GM12878 (cell line): ENCODE results near the gene ANO4. TPM values are rescaled to one million over a fixed set of nuclear protein-coding genes. Genes with fewer than 3 reads are reported as not detected.
"Not testable (repeated sequence)": the region's sequence is repeated elsewhere in the genome, so short reads cannot be mapped to it uniquely, and the experiment has no call there.

Experiments used
- ATAC-seq: fragments of 200-7000 bp; cut with Tn5 transposase; 3 replicates; pipeline ENCODE4 v1.9.1; 2020; ENCODE audit warnings: mild to moderate bottlenecking, moderate library complexity
- BruUV-seq: library from RNA; stranded (reverse); fragments of 400-500 nt; replicated peaks from 2 replicates; lab custom pipeline; 2021; lab: Mats Ljungman, UMichigan
- CTCF ChIA-PET: fragments of 300-600 bp; sonication (Branson Sonifier 250); formaldehyde crosslinking; extraction: SDS; loops from one replicate; lab custom pipeline; 2021; ENCODE audit warnings: inconsistent platforms; lab: Yijun Ruan, JAX
- POLR2A ChIA-PET: fragments of 350-600 bp; formaldehyde crosslinking; extraction: SDS; loops from one replicate; lab custom pipeline; 2021; ENCODE audit warnings: inconsistent platforms; lab: Charles Lee
- RAD21 ChIA-PET: fragments of 300-600 bp; sonication (Branson Sonifier 250); formaldehyde crosslinking; loops from one replicate; lab custom pipeline; 2023; ENCODE audit warnings: antibody characterized with exemption; ENCODE audit not compliant: unreplicated experiment; lab: Charles Lee
- SMC1A ChIA-PET: fragments of 300-600 bp; sonication (Branson Sonifier 250); formaldehyde crosslinking; loops from one replicate; lab custom pipeline; 2023; ENCODE audit not compliant: unreplicated experiment, uncharacterized antibody; lab: Charles Lee
- DNase-seq: peaks from one replicate; pipeline ENCODE4 v3.0.0-alpha.2; 2011; ENCODE audit warnings: low read depth, low spot score
- FAIRE-seq: peaks from 3 replicates; lab custom pipeline; 2011; peaks lifted over from hg19 to GRCh38; lab: Jason Lieb, UNC
- H2AFZ ChIP-seq: 2 replicates; pipeline ENCODE4 v1.6.0; 2011; ENCODE audit warnings: low read depth, low read length, control low read depth; ENCODE audit not compliant: control insufficient read depth
- H3K27ac ChIP-seq: 2 replicates; pipeline ENCODE4 v1.5.1; 2011; ENCODE audit warnings: control low read depth; ENCODE audit not compliant: control insufficient read depth, insufficient read depth
- H3K27me3 ChIP-seq, 2 experiments: replicated peaks in 1 of 2; 2 replicates each; pipeline versions ENCODE4 v1.6.0 to v1.6.1; 2011; ENCODE audit warnings: low read length in 1 of 2; ENCODE audit not compliant: control insufficient read depth in 2 of 2, insufficient read depth in 2 of 2
- H3K36me3 ChIP-seq, 2 experiments: 2 replicates each; pipeline ENCODE4 v1.5.1; 2011; ENCODE audit warnings: low read length in 1 of 2; ENCODE audit not compliant: control insufficient read depth in 2 of 2, insufficient read depth in 2 of 2
- H3K4me1 ChIP-seq: 2 replicates; pipeline ENCODE4 v1.6.1; 2011; ENCODE audit warnings: mild to moderate bottlenecking, low read length, moderate library complexity, mixed read lengths; ENCODE audit not compliant: control insufficient read depth, insufficient read depth
- H3K4me2 ChIP-seq: 2 replicates; pipeline ENCODE4 v1.6.0; 2011; ENCODE audit warnings: control low read depth; ENCODE audit not compliant: control insufficient read depth, insufficient read depth
- H3K4me3 ChIP-seq: fragments of 200-600 bp; sonication (generic); 2 replicates; pipeline ENCODE4 v1.5.1; 2016
- H3K79me2 ChIP-seq: 2 replicates; pipeline ENCODE4 v1.6.0; 2011; ENCODE audit warnings: low read length; ENCODE audit not compliant: control insufficient read depth, insufficient read depth
- H3K9ac ChIP-seq: 2 replicates; pipeline ENCODE4 v1.8.0; 2011; ENCODE audit warnings: low read length, control low read depth, mixed read lengths; ENCODE audit not compliant: control insufficient read depth, insufficient read depth
- H3K9me3 ChIP-seq: replicated peaks from 3 replicates; pipeline ENCODE4 v1.5.1; 2011; ENCODE audit warnings: mild to moderate bottlenecking, low read length; ENCODE audit not compliant: control insufficient read depth, insufficient read depth
- H4K20me1 ChIP-seq: 2 replicates; pipeline ENCODE4 v1.6.0; 2011; ENCODE audit not compliant: control insufficient read depth, insufficient read depth
- BRCA1 ChIP-seq: IDR thresholded peaks from 2 replicates; pipeline ENCODE4 v1.6.1; 2011; ENCODE audit warnings: low read depth, low read length, improper control_type of control experiment
- CHD1 ChIP-seq: IDR thresholded peaks from 2 replicates; pipeline ENCODE4 v1.6.1; 2012; ENCODE audit warnings: low read depth, low read length, improper control_type of control experiment
- GATAD2B ChIP-seq: fragments of 450-650 bp; conservative IDR thresholded peaks from 2 replicates; pipeline ENCODE4 v1.6.1; 2017; ENCODE audit warnings: low read depth, mild to moderate bottlenecking, moderate library complexity
- NR2F1 ChIP-seq: fragments of 450-650 bp; conservative IDR thresholded peaks from 2 replicates; pipeline ENCODE4 v1.6.1; 2017; ENCODE audit warnings: mild to moderate bottlenecking
- WGBS: methylation state at CpG from one replicate; pipeline ENCODE4 v1.1.6; 2016; ENCODE audit warnings: low lambda C conversion rate; ENCODE audit not compliant: insufficient replicate concordance, insufficient coverage; ENCODE audit errors: missing lambda C conversion rate; 5-methylcytosine and 5-hydroxymethylcytosine counted together
- in situ Hi-C: fragments of 300-500 bp; cut with MboI; formaldehyde crosslinking; loops from 9 replicates; pipeline ENCODE4 v1.14.3; 2018; ENCODE audit warnings: mixed read lengths
- intact Hi-C: fragments of 100-400 bp; cut with micrococcal nuclease; formaldehyde crosslinking; loops from one replicate; pipeline ENCODE4 v1.14.2; 2022; ENCODE audit not compliant: unreplicated experiment
- polyA plus RNA-seq, 11 experiments: library from polyadenylated mRNA; depleted of rRNA in 4 of 11; unstranded in 6 of 11; stranded (reverse) in 5 of 11; fragments of >200 nt; fragmentation: Nextera tagmentation in 4 of 11; fragmentation: Illumina TruSeq in 1 of 11; extraction: Ambion mirVana in 4 of 11; extraction: Trizol in 1 of 11; gene quantifications; 1 replicate in 1 of 11; 2 replicates in 10 of 11; pipeline versions ENCODE4 v1.2.1 to v1.2.3, GENCODE V29; 2011 to 2016; ENCODE audit warnings: inconsistent platforms in 2 of 11, missing spikeins in 2 of 11, low read depth in 1 of 11
- total RNA-seq, 4 experiments: library from RNA; depleted of rRNA in 3 of 4; stranded (reverse); fragments of >200 nt in 3 of 4; fragmentation: Illumina TruSeq in 1 of 4; extraction: Trizol in 1 of 4; gene quantifications; 2 replicates each; pipeline versions ENCODE4 v1.2.1 to v1.2.3, GENCODE V29; 2013 to 2021
- TF ChIP-seq, protein P1 (sequence below): IDR thresholded peaks from 2 replicates; pipeline ENCODE4 v1.6.1; 2011; ENCODE audit warnings: low read depth, low read length, improper control_type of control experiment, borderline replicate concordance
- TF ChIP-seq, protein P2 (sequence below): fragments of 450-650 bp; IDR thresholded peaks from 2 replicates; pipeline ENCODE4 v1.6.1; 2016; ENCODE audit warnings: mild to moderate bottlenecking

Gene ANO4
- total and polyA plus RNA-seq, 10 of the 15 experiments (the other 5 are each of a cell fraction or from before 2014, with no cell fraction given): not detected

DNA sequence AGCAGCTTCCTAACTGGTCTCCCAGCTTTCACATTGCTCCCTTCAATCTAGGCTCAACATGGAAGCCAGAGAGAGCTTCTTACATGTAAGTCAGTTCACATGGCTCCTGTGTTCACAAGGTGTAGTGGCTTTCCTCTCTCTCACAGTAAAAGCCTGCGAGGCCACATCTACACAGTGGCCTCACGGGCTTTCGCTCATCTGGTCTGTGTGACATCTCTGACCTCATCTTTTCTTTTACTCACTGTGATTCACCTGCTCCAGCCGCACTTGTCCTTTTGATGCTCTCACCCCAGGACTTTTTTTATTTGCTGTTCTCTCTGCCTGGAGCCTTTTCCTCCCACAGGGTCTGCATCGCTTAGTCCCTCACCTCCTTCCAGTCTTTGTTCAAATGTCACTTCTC is 293.3 kb downstream of the ANO4 start:
- ChIA-PET CTCF (no interaction called here), SMC1A (no interaction called here), POLR2A (no interaction called here), RAD21 (no interaction called here)
- no peaks in the 10 kb centered on the region; the same call in 1 of the 2 replicates for H3K4me1 ChIP-seq
- no peak overlapping the region for H3K9ac ChIP-seq
- TF ChIP-seq BRCA1 (no peak), NR2F1 (no peak)
- TF ChIP-seq, protein P1, sequence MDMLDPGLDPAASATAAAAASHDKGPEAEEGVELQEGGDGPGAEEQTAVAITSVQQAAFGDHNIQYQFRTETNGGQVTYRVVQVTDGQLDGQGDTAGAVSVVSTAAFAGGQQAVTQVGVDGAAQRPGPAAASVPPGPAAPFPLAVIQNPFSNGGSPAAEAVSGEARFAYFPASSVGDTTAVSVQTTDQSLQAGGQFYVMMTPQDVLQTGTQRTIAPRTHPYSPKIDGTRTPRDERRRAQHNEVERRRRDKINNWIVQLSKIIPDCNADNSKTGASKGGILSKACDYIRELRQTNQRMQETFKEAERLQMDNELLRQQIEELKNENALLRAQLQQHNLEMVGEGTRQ: no peak
- H3K27me3 ChIP-seq: no peaks in the 10 kb centered on the region
- no TSS peak for BruUV-seq
- no peaks in the 10 kb centered on the region for H3K9me3 ChIP-seq
- DNase-seq (no peak), FAIRE-seq (no peak), ATAC-seq (no peak)
- 51% methylated on average over 5 of the region's 5 CpGs for WGBS
- intact Hi-C loops: no loop called here
- no peak overlapping the region for H2AFZ ChIP-seq
- H3K4me3 ChIP-seq: no peak overlapping the region
- H4K20me1 ChIP-seq: no peaks in the 10 kb centered on the region
- in situ Hi-C loops: no loop called here
- no peak overlapping the region for H3K27ac ChIP-seq
- no peak overlapping the region for H3K4me2 ChIP-seq
- H3K36me3 ChIP-seq: no peaks in the 10 kb centered on the region
- no peaks in the 10 kb centered on the region for H3K79me2 ChIP-seq

DNA sequence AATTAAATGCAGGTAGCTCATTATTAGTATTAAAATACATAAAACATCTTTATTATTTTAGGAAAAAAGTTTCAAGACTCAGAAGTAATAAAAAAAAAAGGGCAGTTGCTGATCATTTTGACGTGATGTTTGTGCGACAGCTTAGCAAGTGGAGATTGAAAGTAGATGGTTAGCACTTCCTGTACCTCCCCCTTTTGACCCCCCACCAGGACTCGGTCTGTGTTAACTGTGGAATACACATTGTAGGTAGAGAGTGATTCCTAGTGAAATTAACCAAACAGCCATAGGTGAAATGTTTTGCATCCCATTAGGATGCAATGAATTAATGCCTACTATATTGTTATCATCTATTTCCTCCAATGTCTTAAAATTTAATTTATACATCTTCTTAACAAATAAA is 294.7 kb downstream of the ANO4 start:
- SMC1A ChIA-PET: interaction anchor here (0.7 kb wide), 1 partner anchor 9 kb away, joined by 3 read pairs; no protein-coding TSS in a partner anchor
- in situ Hi-C loops: no loop called here

DNA sequence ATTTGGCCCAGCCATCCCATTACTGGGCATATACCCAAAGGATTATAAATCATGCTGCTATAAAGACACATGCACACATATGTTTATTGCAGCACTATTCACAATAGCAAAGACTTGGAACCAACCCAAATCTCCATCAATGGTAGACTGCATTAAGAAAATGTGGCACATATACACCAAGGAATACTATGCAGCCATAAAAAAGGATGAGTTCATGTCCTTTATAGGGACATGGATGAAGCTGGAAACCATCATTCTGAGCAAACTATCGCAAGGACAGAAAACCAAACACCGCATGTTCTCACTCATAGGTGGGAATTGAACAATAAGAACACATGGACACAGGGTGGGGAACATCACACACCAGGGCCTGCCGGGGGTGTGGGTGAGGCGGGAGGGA is 295.6 kb downstream of the ANO4 start:
- H3K4me3 ChIP-seq, FAIRE-seq, RAD21 ChIA-PET, SMC1A ChIA-PET, intact Hi-C loops, BruUV-seq, H3K27me3 ChIP-seq, H3K27ac ChIP-seq, CTCF ChIA-PET, POLR2A ChIA-PET, ATAC-seq, H3K9me3 ChIP-seq, H3K79me2 ChIP-seq, H3K36me3 ChIP-seq, H3K4me1 ChIP-seq, H3K9ac ChIP-seq, H3K4me2 ChIP-seq, H2AFZ ChIP-seq, H4K20me1 ChIP-seq, in situ Hi-C loops, DNase-seq: not testable (repeated sequence)
- 42% methylated on average over 3 of the region's 4 CpGs for WGBS

More for the DNA sequence above, 294.7 kb downstream of the ANO4 start:
- no peak overlapping the region for H2AFZ ChIP-seq
- no peak for ATAC-seq
- no TSS peak for BruUV-seq
- H3K36me3 ChIP-seq: no peaks in the 10 kb centered on the region
- intact Hi-C loops: no loop called here
- ChIA-PET POLR2A (no interaction called here), CTCF (no interaction called here), RAD21 (no interaction called here)
- no peaks in the 10 kb centered on the region for H3K9me3 ChIP-seq
- H4K20me1 ChIP-seq: no peaks in the 10 kb centered on the region
- H3K4me2 ChIP-seq: no peak overlapping the region
- no peak for TF ChIP-seq GATAD2B
- TF ChIP-seq, protein P2, sequence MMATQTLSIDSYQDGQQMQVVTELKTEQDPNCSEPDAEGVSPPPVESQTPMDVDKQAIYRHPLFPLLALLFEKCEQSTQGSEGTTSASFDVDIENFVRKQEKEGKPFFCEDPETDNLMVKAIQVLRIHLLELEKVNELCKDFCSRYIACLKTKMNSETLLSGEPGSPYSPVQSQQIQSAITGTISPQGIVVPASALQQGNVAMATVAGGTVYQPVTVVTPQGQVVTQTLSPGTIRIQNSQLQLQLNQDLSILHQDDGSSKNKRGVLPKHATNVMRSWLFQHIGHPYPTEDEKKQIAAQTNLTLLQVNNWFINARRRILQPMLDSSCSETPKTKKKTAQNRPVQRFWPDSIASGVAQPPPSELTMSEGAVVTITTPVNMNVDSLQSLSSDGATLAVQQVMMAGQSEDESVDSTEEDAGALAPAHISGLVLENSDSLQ: no peak
- no peak for TF ChIP-seq CHD1
- H3K9ac ChIP-seq: no peak overlapping the region
- DNase-seq: no peak
- no peaks in the 10 kb centered on the region for H3K79me2 ChIP-seq
- 37% methylated on average over 3 of the region's 3 CpGs for whole genome bisulfite sequencing
- H3K27me3 ChIP-seq: no peaks in the 10 kb centered on the region
- no peak overlapping the region for H3K4me3 ChIP-seq
- no peaks in the 10 kb centered on the region; the same call in 1 of the 2 replicates for H3K4me1 ChIP-seq
- FAIRE-seq: no peak
- no peak overlapping the region for H3K27ac ChIP-seq
